DND-41 (cell line): Measurements from ENCODE around the gene VWA2.

Experiments
- ATAC-seq: fragments of 200-7000 bp; cut with Tn5 transposase; 3 replicates; pipeline ENCODE4 v1.9.1; 2021; ENCODE audit warnings: low read depth; ENCODE audit not compliant: insufficient read depth
- DNase-seq: peaks from one replicate; pipeline ENCODE4 v3.0.0-alpha.2; 2020
- H2AFZ ChIP-seq: 2 replicates; pipeline ENCODE4 v1.6.0; 2012; ENCODE audit warnings: low read depth, low read length
- H3K27ac ChIP-seq: 2 replicates; pipeline ENCODE4 v1.5.1; 2012; ENCODE audit warnings: low read length, inconsistent platforms
- H3K27me3 ChIP-seq: fragments of 200-600 bp; sonication (generic); 2 replicates; pipeline ENCODE4 v1.6.0; 2012; ENCODE audit warnings: low read length, mild to moderate bottlenecking, inconsistent platforms; ENCODE audit not compliant: insufficient read depth, poor library complexity
- H3K36me3 ChIP-seq: 2 replicates; pipeline ENCODE4 v1.5.1; 2012; ENCODE audit warnings: low read length, inconsistent platforms; ENCODE audit not compliant: insufficient read depth
- H3K4me1 ChIP-seq: 2 replicates; pipeline ENCODE4 v1.5.1; 2012; ENCODE audit warnings: mild to moderate bottlenecking, low read length; ENCODE audit not compliant: insufficient read depth
- H3K4me2 ChIP-seq: 2 replicates; pipeline ENCODE4 v1.6.0; 2012; ENCODE audit warnings: mild to moderate bottlenecking, moderate library complexity, low read length, inconsistent platforms; ENCODE audit not compliant: insufficient read depth
- H3K4me3 ChIP-seq, 2 experiments: fragments of 200-600 bp in 1 of 2; shearing (Covaris generic) in 1 of 2; 2 replicates each; pipeline ENCODE4 v1.5.1; 2012 to 2016; ENCODE audit warnings: inconsistent platforms in 2 of 2, low read length in 2 of 2, mild to moderate bottlenecking in 2 of 2, low read depth in 1 of 2, moderate library complexity in 1 of 2
- H3K79me2 ChIP-seq: 2 replicates; pipeline ENCODE4 v1.6.0; 2012; ENCODE audit warnings: low read length, inconsistent platforms; ENCODE audit not compliant: insufficient read depth
- H3K9ac ChIP-seq: 2 replicates; pipeline ENCODE4 v1.6.0; 2012; ENCODE audit warnings: low read depth, mild to moderate bottlenecking, inconsistent platforms, low read length, moderate library complexity
- H3K9me3 ChIP-seq: 2 replicates; pipeline ENCODE4 v1.5.1; 2012; ENCODE audit warnings: low read length, moderate library complexity, mild to moderate bottlenecking, inconsistent platforms; ENCODE audit not compliant: insufficient read depth, severe bottlenecking
- H4K20me1 ChIP-seq: 2 replicates; pipeline ENCODE4 v1.6.0; 2012; ENCODE audit warnings: low read length; ENCODE audit not compliant: insufficient read depth
- CTCF ChIP-seq: IDR thresholded peaks from 2 replicates; pipeline ENCODE4 v1.5.1; 2012; ENCODE audit warnings: borderline replicate concordance, low read length, moderate library complexity, mild to moderate bottlenecking; ENCODE audit not compliant: poor library complexity, severe bottlenecking; ENCODE audit errors: extremely low read depth
- EZH2 ChIP-seq: IDR thresholded peaks from 3 replicates; pipeline ENCODE4 v1.6.1; 2012; ENCODE audit warnings: borderline replicate concordance, low read depth, mild to moderate bottlenecking, moderate library complexity, low read length, inconsistent platforms; ENCODE audit not compliant: severe bottlenecking

The VWA2 gene

GRCh38 chr10:114278884-114279191 is 39.8 kb downstream of the VWA2 start:
- H3K27me3 ChIP-seq = peaks cover 5% of the 10 kb centered on the region
- ATAC-seq = no peak
- no peak overlapping the region for H3K4me2 ChIP-seq

GRCh38 chr10:114279289-114279688 is 40.2 kb downstream of the VWA2 start:
- H3K9me3 ChIP-seq = no peaks in the 10 kb centered on the region
- H3K79me2 ChIP-seq = no peaks in the 10 kb centered on the region
- no peak overlapping the region for H3K9ac ChIP-seq
- no peak overlapping the region for H3K4me2 ChIP-seq
- H3K27me3 ChIP-seq = peaks cover 5% of the 10 kb centered on the region
- H4K20me1 ChIP-seq = no peaks in the 10 kb centered on the region
- DNase-seq = no peak
- H3K4me1 ChIP-seq = no peaks in the 10 kb centered on the region
- no peak overlapping the region for H2AFZ ChIP-seq
- ATAC-seq = no peak
- TF ChIP-seq EZH2 = no peak
- TF ChIP-seq CTCF = no peak
- H3K27ac ChIP-seq = no peak overlapping the region
- no peaks in the 10 kb centered on the region for H3K36me3 ChIP-seq
- no peak overlapping the region for H3K4me3 ChIP-seq

More at GRCh38 chr10:114278884-114279191, 39.8 kb downstream of the VWA2 start:
- TF ChIP-seq EZH2 (no peak), CTCF (no peak)
- no peaks in the 10 kb centered on the region for H3K79me2 ChIP-seq
- H3K4me1 ChIP-seq = no peaks in the 10 kb centered on the region
- H4K20me1 ChIP-seq = no peaks in the 10 kb centered on the region
- H3K27ac ChIP-seq = no peak overlapping the region
- no peak overlapping the region for H3K4me3 ChIP-seq
- no peak for DNase-seq
- no peak overlapping the region for H2AFZ ChIP-seq
- no peak overlapping the region for H3K9ac ChIP-seq
- no peaks in the 10 kb centered on the region for H3K36me3 ChIP-seq
- H3K9me3 ChIP-seq = no peaks in the 10 kb centered on the region

- peaks cover 5% of the 10 kb centered on the region for H3K27me3 ChIP-seq
- no peaks in the 10 kb centered on the region for H3K4me1 ChIP-seq
- H3K4me2 ChIP-seq = no peak overlapping the region
Observed at GRCh38 chr10:114279901-114280644, 41.0 kb downstream of the VWA2 start.

More at GRCh38 chr10:114279901-114280644, 41.0 kb downstream of the VWA2 start:
- ATAC-seq (no peak), DNase-seq (no peak)
- no peak overlapping the region for H3K9ac ChIP-seq
- H3K36me3 ChIP-seq = no peaks in the 10 kb centered on the region
- no peak overlapping the region for H3K4me3 ChIP-seq
- no peak overlapping the region for H2AFZ ChIP-seq
- H3K79me2 ChIP-seq = no peaks in the 10 kb centered on the region
- H3K27ac ChIP-seq = no peak overlapping the region
- no peaks in the 10 kb centered on the region for H4K20me1 ChIP-seq
- H3K9me3 ChIP-seq = no peaks in the 10 kb centered on the region
- TF ChIP-seq EZH2 (no peak), CTCF (no peak)
